Daoy (cell line): ENCODE data around the gene NBAS. TPM values are rescaled to one million over a fixed set of nuclear protein-coding genes. Genes with fewer than 3 reads are reported as not detected.
"Not testable (repeated sequence)": the region's sequence is repeated elsewhere in the genome, so short reads cannot be mapped to it uniquely, and the experiment has no call there.

ENCODE experiments used
- DNase-seq: peaks from one replicate; pipeline ENCODE4 v3.0.0-alpha.2; 2015; ENCODE audit warnings: low read depth
- total RNA-seq: library from RNA; depleted of rRNA; stranded (reverse); fragments of >200 nt; shearing (Covaris generic); gene quantifications from 2 replicates; pipeline ENCODE4 v1.2.3, GENCODE V29; 2014

The NBAS gene
- total RNA-seq, 1 experiment from 2014 or later: 30.7 TPM

DNA sequence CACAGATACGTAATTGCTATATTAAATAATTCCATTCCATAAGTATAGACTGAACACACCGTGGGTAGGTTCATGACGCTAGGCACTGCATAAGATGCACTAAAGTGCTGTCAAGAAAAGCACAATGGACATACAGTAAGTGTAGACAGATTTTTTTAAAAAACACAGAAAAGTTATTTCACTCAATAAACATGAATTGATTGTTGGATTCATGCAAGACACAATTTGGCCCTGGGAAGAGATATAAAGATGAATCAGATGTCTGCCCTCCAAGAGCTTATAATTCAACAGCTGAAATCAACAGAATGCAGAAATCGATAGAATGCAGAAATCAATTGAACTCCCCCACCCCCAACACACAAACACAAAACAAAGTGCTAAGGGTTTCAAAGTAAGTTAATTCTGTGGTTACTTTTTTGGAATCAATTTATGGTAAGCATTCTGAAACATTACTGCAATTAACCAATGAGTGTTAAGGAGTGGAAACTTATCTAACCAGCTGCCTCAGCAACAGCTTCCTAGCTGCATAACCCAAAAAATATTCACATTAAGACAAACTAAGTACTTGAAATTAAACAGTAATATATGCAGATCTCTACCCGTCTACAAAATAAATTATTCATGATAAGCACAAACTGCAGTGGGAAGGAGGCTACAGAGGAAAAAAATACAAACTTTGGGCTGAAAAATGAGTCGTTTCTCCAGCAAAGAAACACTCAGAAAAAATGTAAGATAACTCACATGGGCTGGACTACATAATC, 1.6 kb downstream of the NBAS start:
- DNase-seq: no peak

DNA sequence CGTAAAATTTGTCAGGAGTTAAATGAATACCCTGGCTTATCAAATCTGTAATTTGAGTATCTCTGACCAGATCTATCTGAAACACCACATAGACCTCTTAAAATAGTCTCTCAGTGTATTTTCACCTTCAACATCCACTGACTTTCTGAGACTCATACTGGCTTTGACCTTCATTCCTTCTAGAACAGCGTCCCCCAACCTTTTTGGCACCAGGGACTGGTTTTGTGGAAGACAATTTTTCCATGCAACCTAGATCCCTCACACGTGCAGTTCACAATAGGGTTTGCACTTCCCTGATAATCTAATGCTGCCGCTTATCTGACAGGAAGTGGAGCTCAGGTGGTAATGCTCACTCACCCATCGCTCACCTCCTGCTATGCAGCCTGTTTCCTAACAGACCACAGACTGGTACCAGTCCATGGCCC, 3.2 kb downstream of the NBAS start:
- DNase-seq: no peak

DNA sequence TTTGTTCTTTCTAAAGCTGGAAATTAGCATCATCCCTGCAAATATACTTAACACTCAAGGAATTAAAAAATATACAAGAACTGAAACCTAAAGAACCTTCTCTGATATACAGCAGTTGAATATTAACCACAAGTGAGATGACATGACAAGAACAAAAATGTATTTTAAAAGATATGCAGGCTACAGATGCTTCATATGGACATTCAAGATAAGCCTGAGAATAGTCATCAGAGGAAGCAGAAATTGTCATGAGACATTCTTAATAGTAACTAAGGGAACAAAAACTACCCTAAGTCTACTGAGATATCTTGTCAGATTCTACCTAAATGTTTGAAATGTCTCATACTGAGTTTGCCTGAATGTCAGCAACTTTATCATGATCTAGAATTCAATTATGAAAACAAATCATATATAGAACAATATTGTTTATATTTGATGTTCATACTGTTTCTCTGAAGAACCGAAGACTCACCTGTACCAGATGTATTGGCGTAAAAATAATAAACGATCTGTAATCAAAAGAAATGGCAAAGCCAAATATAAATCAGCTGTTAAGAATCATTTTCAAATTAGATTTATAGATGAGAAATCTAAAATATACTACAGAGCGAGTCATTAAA, 4.7 kb downstream of the NBAS start:
- no peak for DNase-seq

DNA sequence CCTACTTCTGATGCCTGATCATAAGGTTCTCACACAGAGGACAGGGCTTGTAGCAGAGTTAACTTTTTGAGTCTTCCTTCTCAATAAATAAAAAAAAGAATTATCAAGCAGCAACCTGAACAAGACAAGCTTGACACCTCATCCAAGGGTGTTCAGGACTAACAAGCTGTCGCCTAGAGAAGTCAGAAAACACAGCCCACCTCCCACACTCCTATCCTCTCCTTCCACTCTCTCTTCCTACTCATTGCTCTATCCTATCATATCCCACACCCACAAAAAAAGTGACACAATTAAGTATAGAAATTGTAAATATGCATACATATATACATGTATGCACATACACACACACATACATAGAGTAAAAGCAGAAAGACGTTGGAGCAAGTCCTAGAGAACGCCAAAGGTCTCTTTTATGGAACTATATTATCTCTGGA, 5.4 kb downstream of the NBAS start:
- DNase-seq: no peak

DNA sequence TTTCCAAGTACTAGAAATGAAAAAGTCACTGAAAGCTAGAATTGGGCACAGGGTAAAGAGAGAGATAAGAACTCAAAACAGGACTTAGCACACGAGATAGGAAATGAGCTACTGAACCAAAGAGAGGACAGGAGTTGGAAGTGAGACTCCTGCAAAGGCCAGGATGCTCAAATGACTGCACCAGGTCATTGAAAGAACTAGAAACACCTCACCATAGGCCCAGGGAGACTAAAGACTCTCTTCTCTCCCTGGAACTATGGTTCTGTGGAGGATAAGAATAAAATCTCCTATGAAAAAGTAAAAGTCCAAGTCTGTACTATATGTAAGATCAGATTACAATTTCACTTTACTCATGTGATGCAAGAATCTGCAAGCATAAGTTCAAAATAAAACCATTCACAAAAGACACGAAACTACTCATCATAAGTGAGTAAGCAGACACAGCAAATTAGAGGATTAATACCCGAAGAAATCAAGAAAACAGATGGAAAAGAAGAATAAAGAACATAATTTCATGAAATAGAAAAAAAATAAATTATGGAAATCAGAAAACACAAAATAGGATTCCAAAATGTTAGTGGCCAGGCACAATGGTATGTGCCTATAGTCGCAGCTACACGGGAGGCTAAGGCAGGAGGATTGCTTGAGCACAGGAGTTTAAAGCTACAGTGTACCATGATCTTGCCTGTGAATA, 6.5 kb downstream of the NBAS start:
- DNase-seq: no peak

DNA sequence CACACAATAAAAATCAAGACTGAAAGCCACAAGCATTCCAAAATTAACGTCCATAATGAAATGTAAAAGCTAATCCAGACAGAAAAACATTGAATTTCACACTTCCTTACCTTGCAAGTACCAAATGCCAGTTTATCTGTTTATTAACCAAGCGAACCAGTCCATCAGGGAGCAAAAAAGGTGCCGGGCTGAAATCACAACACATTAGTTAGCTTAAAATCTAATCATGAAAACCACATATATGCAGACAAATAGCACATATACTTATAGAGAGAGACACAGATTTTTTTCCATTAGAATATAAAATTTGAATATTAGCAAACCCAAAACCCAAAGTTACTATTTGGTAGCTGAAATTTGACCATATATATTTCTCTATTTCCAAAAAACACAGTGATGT, 7.2 kb downstream of the NBAS start:
- no peak for DNase-seq

DNA sequence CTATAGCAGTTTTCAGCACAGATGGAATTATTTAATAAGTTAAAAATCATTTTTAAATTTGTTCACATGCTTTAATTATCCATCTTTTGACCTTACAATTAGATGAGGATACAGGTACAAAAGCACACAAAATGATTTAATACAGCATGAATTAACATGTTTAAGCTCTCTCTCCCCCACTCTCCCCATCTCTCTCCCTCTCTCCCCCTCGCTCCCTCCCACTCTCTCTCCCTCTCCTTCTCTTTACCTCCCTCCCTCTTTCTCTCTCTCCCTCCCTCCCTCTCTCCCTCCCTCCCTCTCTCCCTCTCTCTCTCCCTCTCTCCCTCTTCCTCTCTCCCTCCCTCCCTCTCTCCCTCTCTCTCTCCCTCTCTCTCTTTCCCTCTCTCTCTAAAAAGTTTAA, 7.6 kb downstream of the NBAS start:
- DNase-seq: no peak

DNA sequence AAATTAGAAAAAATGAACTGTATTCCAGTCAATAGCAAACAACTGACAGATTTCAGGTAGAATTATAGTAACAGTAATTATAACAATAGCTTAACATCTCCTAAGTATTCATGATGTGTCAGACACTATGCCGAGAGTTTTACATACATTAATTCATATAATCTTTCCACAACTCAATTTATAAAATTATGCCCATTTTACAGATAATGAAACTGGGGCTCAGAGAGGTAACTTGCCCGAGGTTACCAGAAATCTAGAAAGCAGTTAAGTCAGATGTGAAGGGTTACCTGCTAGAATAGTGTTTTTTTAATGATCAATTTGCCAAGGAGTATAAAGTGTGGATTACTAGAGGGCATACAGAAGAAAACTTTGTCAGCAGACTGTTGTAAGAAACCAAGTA, 12.2 kb downstream of the NBAS start:
- DNase-seq: no peak

DNA sequence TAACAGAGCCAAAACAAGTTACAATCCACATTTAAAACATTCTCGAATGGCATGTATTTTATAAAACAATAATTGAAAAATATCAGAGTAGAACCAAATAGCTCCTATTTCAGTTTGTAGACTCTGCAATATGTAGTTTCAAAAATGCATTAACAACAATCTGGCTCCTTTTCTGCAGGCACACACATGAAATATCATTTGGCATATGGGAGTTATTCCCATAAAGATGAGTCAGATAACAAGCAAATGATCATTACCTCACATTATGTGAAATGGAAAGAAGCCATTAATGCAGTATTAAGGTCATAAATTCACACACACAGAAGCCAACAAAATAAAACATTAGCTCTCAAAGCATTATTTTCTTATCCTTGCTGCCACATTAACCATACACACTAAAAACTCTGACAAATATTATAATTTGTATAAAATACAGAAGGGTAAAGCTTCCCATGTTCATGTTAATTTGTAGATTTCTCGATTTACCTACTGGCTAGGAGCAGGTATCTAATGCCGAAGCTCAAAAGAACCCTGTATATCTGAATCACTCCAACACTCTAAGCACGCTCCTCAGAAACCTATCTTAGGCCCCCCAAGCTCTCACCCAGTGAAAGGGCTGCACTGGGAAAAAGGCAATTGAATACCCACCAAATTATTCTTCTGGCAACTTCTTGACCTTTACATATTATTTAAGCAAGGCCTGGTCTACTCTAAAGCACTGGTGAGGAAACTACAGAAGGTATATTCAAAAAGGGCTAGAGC, 13.8 kb downstream of the NBAS start:
- no peak for DNase-seq

DNA sequence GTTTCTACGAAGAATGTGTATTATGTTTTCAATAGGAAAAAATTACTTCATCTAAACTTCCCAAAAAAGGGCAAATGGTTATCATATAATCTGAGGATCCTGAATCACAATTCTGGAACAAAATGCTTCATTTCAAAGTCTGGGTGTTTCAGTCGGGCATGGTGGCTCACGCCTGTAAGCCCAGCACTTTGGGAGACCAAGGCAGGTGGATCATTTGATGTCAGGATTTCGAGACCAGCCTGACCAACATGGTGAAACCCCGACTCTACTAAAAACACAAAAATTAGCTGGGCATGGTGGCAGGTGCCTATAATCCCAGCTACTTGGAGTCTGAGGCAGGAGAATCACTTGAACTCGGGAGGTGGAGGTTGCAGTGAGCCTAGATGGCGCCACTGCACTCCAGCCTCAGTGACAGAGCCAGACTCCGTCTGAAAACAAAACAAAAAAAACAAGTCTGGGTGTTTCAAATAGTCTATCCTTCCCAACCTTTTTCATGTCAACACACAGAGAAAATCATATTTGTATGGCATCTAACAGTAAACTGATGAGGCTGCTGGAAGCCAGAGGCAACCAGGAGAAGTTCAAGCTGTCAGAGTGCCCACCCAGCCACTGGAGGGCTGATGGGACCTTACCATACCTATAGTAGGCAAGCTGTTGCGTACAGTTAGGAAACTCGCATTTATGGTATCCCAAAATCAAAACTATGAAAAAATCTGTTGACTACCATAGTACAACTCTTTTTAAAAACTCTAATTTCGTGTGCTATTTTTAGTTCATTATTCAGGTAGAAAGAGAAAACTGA, 14.6 kb downstream of the NBAS start:
- DNase-seq: no peak

DNA sequence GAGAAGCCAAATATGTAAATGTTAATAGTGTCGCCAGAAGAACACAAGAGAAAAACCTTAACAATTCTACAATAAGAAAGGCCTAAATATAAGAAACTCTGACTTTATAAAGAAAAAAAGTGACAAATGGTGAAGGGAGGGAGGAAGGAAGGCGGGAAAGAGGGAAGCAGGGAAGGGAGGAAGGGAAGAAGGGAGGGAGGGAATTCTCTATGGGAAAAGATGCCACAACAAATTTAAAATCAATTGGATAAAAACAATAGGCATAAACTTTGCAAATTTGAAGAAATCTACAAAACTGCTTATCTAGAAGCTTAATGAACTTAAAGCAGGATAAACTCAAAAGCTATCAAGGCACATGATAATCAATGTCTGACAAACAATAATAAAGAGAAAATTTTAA, 16.9 kb downstream of the NBAS start:
- DNase-seq: no peak

DNA sequence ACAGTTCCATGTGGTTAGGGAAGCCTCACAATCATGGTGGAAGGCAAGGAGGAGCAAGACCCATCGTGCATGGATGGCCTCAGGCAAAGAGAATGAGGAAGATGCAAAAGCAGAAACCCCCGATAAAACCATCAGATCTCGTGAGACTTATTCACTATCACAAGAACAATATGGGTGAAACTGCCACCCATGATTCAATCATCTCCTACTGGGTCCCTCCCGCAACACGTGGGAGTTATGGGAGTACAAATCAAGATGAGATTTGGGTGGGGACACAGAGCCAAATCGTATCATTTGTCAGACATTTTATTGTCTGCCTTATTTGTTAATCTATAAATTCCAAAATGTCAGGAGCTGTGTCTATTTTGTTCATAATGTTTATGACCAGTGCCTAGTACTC, 17.6 kb downstream of the NBAS start:
- no peak for DNase-seq

DNA sequence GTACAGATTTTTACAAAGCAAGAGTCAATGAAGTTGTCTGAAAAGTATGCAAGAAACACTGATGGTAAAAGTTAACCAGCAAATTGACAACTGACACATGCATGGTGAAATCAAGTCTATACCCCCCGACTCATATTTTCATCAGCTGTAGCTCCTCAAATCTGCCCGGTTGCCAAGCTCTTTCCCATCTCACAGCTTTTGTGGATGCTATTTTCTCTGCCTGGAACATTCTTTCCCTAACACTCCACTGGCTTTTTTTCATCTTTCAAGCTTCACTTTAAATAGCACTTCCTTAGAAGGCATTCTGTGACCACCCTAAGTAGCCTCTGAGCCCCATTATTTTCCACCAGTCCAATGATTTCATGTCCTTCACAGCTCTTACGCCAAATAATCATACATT, 18.1 kb downstream of the NBAS start:
- DNase-seq: no peak

DNA sequence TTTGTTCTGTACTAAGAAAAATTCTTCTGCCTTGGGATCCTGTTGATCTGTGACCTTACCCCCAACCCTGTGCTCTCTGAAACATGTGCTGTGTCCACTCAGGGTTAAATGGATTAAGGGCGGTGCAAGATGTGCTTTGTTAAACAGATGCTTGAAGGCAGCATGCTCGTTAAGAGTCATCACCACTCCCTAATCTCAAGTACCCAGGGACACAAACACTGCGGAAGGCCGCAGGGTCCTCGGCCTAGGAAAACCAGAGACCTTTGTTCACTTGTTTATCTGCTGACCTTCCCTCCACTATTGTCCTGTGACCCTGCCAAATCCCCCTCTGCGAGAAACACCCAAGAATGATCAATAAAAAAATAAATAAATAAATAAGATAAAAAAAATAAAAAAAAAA, 18.9 kb downstream of the NBAS start:
- not testable (repeated sequence) for DNase-seq

DNA sequence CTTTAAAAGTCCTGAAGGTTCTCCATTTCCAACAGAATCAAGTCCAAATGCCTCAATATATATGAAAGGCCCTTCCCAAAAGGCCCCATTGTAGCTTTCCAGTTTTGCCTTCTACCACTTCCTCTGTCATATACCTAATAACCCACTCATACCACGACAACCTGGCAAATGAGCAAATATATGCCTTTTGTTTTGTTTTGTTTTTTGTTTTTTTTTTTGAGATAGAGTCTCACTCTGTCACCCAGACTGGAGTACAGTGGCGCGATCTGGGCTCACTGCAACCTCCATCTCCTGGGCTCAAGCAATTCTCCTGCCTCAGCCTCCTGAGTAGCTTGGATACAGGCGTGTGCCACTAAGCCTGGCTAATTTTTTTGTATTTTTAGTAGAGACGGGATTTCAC, 20.6 kb downstream of the NBAS start:
- DNase-seq: not testable (repeated sequence)

DNA sequence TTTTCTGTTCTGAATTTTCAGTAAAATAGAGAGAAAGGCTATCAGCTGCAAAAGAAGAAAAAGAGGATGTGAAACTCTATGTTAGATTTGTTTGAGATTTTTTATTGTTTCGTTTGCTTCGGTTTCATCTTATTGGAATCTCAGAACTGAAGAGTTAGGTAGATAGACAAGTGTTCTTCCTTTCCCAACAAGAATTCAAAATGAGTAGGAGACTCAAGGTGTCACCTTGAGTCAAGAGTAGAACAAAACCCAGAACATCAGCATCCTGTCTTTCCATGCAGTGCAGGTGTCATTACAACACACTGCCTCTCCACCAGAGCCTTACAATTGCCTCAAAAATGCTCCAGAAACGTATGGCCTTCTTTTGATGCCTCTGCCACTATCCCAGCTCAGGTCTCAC, 21.1 kb downstream of the NBAS start:
- DNase-seq: no peak

DNA sequence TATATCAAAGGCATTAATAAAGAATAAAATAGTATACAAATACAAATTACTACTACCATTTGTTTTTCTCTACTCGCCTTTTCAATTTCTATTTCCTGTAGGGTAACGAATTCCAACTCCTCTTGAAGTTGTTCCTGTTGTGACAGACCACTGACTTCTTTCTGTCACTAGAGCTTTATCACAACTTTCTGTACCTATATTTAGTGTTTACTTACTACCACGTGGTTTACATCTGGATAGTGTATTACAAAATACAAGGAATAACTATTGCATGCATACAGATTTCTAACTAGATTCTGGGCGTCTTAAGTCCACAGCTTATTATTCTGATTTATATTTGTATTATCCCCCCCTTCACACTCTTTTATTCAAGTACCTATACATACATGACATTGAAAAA, 22.3 kb downstream of the NBAS start:
- DNase-seq: no peak

DNA sequence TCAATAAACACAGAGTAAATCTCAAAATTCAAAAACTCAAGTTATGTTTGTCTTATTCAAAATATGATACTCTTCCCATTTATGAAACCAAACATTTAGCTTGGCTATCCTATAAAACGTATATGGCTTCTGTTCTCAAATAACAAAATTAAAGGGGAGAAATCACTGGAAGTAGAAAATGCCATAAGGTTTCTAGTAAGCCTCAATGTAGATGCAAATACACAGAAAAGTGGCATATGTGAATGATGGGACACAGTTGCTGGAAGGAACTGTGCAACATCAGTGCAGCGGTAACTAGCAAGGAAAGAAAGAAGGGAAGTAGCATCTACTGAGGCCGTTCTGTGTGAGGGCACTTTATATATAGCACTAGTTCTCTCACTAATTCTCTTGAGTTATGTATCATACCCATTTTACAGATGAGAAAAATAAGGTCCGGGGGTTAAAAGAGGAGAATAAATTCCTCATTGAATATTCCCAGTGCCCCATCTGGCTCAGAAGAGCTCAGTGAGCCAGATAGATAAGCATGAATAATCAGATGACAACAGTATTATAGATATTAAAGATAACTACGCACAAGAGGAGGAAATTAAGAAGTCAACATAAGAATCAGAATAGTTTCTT, 27.2 kb downstream of the NBAS start:
- DNase-seq: no peak

DNA sequence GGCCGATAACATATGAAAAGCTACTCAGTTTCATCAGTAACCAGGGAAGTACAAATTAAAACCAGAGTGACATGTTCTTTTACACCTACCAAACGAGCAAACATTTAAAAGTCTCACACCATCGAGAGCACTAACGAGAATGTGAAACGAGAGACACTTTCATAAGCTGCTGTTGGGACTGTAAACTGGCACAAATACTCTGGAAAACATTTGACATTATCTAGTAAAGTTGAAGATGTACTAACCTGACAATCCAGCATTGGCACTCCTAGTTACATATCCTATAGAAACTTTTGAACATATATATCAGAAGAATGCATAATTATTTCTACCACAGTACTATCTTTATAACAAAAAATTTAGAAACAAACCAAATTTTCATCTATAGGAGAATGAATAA, 28.1 kb downstream of the NBAS start:
- DNase-seq: no peak

DNA sequence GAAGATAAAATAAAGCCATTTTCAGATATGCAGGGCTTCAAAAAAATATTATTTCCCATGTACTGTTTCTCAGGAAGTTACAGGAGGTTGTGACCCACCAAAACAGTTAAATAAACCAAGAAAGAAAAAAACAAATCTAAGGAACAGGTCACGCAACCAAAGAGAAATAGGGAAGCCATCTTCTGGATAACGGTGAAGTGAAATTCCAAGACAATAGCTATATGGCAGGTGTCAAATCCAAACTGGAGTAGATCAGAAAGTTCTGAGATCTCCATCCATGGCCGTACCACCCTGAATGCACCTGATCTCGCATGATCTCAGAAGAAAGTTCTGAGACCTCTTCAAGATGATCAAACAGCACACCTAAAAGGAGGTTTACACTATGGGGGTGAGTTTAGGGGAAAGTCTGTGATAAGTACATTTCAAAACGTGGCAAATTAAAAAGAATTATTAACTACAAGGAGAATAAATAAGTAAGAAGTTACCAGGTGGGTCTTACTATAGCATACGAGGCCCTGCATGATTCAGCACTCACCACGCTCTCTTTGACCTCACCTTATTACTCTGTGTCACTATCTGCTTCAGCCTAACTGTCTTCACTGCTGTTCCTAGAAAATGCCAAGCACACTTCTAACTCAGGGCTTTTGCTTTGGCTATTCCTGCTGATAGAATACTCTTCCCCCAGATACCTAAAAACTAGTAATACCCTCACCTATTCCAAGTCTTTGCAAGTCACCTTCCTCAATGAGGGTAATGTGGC, 29.9 kb downstream of the NBAS start:
- no peak for DNase-seq
